GM12891 (cell line): ENCODE measurements around the gene BNC2.

Experiments
- DNase-seq: peaks from one replicate; pipeline ENCODE4 v3.0.0; 2011; ENCODE audit warnings: low spot score; ENCODE audit not compliant: insufficient read length
- FAIRE-seq: peaks from 2 replicates; lab custom pipeline; 2011; peaks lifted over from hg19 to GRCh38; lab: Jason Lieb, UNC
- PAX5 ChIP-seq: IDR thresholded peaks from 2 replicates; pipeline ENCODE4 v1.6.1; 2011; ENCODE audit warnings: low read length, moderate library complexity, mild to moderate bottlenecking; ENCODE audit not compliant: insufficient read depth, severe bottlenecking
- POLR2A ChIP-seq: IDR thresholded peaks from 2 replicates; pipeline ENCODE4 v1.6.1; 2011; ENCODE audit warnings: low read depth, low read length, control low read depth
- POLR2AphosphoS5 ChIP-seq: IDR thresholded peaks from 2 replicates; pipeline ENCODE4 v1.6.1; 2011; ENCODE audit warnings: low read depth, low read length, control low read depth
- POU2F2 ChIP-seq: IDR thresholded peaks from 2 replicates; pipeline ENCODE4 v1.6.1; 2011; ENCODE audit warnings: low read depth, mild to moderate bottlenecking, control low read depth, low read length, moderate library complexity
- SPI1 ChIP-seq: IDR thresholded peaks from 2 replicates; pipeline ENCODE4 v1.6.1; 2011; ENCODE audit warnings: low read depth, low read length, control low read depth
- TAF1 ChIP-seq: IDR thresholded peaks from 2 replicates; pipeline ENCODE4 v1.6.1; 2011; ENCODE audit warnings: low read depth, low read length, control low read depth

BNC2 gene

DNA sequence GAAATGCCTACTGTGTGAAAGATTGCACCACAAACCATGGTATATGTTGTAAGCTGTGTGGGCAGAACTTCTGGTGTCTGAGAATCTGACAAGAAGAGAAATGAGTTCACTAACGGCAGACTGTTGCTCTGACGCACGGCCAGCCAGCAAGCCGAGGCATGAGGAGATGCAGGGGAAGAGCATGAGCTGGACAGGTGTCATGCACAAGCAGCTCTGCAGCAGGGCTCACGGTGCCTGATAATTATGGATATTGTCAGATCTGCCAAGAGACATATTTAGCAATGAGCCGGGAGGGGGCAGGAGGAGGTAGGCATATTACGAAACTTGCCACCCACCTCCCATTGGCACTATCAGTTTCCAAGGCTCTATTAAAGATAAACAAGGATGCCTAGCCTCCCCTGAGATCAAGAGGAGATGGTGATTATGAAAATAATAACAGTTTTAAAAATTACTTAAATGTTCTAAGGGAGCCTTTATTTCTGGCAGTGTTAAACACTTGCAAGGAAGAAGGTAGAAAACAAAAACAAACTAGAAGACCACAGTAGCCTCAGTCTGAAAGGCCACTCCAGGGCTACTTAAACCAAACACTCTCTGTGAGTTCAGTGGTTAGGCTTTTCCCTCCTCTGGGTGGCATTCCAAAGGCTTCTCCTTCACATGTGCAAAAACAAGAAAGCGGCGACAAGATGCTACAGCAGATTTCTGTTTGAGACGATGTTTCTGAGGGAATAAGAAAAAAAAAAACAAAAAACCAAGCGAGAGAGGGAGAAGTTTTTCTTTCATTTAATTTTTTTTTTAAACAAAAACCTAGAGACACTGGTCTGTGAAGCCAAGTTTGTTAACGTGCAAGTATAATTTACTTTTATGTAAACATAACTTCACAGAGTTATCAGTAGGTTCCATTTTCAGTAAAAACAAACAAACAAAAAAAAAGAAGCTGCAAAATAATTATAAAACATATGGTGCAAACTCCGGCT lies 339.5 kb downstream of the BNC2 start:
- no peak for TF ChIP-seq SPI1
- no peak for TF ChIP-seq POLR2AphosphoS5
- no peak for TF ChIP-seq POU2F2
- no peak for TF ChIP-seq TAF1
- TF ChIP-seq POLR2A = no peak
- TF ChIP-seq PAX5 = no peak
- no peak for FAIRE-seq
- DNase-seq = no peak

- FAIRE-seq = no peak
- DNase-seq = no peak
- TF ChIP-seq TAF1 = no peak
- no peak for TF ChIP-seq PAX5
- TF ChIP-seq POLR2AphosphoS5 = no peak
- TF ChIP-seq SPI1 = no peak
- TF ChIP-seq POLR2A = no peak
- TF ChIP-seq POU2F2 = no peak
Observed at GRCh38 chr9:16527573-16527972, 342.9 kb downstream of the BNC2 start.

- DNase-seq = no peak
- no peak for TF ChIP-seq SPI1
- TF ChIP-seq TAF1 = no peak
- TF ChIP-seq POU2F2 = no peak
- TF ChIP-seq PAX5 = no peak
- TF ChIP-seq POLR2AphosphoS5 = no peak
- TF ChIP-seq POLR2A = no peak
- no peak for FAIRE-seq
Observed at GRCh38 chr9:16526380-16526779, 344.1 kb downstream of the BNC2 start.

GRCh38 chr9:16524823-16525222 lies 345.6 kb downstream of the BNC2 start:
- no peak for FAIRE-seq
- DNase-seq = no peak
- TF ChIP-seq POLR2A (no peak), TAF1 (no peak), PAX5 (no peak), POLR2AphosphoS5 (no peak), POU2F2 (no peak)

- TF ChIP-seq TAF1 (no peak), PAX5 (no peak), SPI1 (no peak), POLR2A (no peak), POLR2AphosphoS5 (no peak), POU2F2 (no peak)
- no peak for DNase-seq
- no peak for FAIRE-seq
Observed at GRCh38 chr9:16524078-16524477, 346.4 kb downstream of the BNC2 start.

DNA sequence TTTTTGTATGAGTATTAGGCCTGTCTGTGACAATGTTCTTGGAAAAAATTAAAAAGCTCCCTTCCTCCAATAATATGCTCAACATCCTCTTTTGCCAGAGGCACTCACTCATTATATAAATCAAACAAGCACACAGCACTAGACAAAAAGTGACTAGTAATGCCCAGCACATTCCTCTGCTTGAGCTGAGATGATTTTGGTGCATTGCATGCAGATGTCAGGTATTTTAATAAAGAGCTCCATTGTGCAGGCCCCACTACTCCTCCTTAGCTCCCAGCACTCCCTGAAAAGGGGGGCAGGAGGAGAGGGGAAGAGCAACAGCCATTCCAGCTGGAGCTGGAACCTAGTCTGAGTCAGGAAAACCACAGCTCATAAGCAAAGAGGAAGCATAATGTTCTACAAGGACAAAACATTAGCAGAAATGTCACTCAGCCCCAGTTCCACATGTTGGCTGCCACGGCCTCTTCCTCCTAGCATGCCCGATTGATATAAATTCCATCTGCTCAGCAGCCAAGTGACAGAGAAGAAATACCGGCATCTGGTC lies 348.5 kb downstream of the BNC2 start:
- no peak for DNase-seq
- no peak for FAIRE-seq
- TF ChIP-seq POLR2AphosphoS5 (no peak), TAF1 (no peak), POU2F2 (no peak), POLR2A (no peak), PAX5 (no peak), SPI1 (no peak)

- no peak for TF ChIP-seq SPI1
- TF ChIP-seq PAX5 = no peak
- TF ChIP-seq POU2F2 = no peak
- no peak for TF ChIP-seq TAF1
- TF ChIP-seq POLR2A = no peak
- TF ChIP-seq POLR2AphosphoS5 = no peak
- DNase-seq = no peak
- FAIRE-seq = no peak
Observed at GRCh38 chr9:16519001-16519400, 351.5 kb downstream of the BNC2 start.

- DNase-seq (no peak), FAIRE-seq (no peak)
- TF ChIP-seq POLR2A (no peak), POLR2AphosphoS5 (no peak), TAF1 (no peak)
Observed at GRCh38 chr9:16516891-16517290, 353.6 kb downstream of the BNC2 start.

GRCh38 chr9:16515879-16516301 lies 354.6 kb downstream of the BNC2 start:
- no peak for DNase-seq
- TF ChIP-seq TAF1 (no peak), SPI1 (no peak), POLR2A (no peak), POLR2AphosphoS5 (no peak), PAX5 (no peak), POU2F2 (no peak)
- FAIRE-seq = no peak
